Fibroblast of lung (primary cell): ENCODE results near the gene ATG5. TPM values are rescaled to one million over a fixed set of nuclear protein-coding genes. Genes with fewer than 3 reads are reported as not detected.

Source experiments
- DNase-seq, 2 donors: peaks; one replicate each; pipeline versions ENCODE4 v3.0.0 to v3.0.0-alpha.2; 2010; ENCODE audit warnings: low read depth in 2 of 2
- H2AFZ ChIP-seq: 2 replicates; pipeline ENCODE4 v1.5.1; 2012; ENCODE audit warnings: low read length, control low read depth, inconsistent platforms
- H3K27ac ChIP-seq: 2 replicates; pipeline ENCODE4 v1.5.1; 2011; ENCODE audit warnings: low read length, control low read depth; ENCODE audit not compliant: insufficient read depth
- H3K27me3 ChIP-seq: 2 replicates; pipeline ENCODE4 v1.5.1; 2011; ENCODE audit warnings: mild to moderate bottlenecking, low read length; ENCODE audit not compliant: control insufficient read depth, insufficient read depth
- H3K36me3 ChIP-seq: 2 replicates; pipeline ENCODE4 v1.5.1; 2011; ENCODE audit warnings: low read length; ENCODE audit not compliant: control insufficient read depth, insufficient read depth
- H3K4me1 ChIP-seq: 2 replicates; pipeline ENCODE4 v1.5.1; 2011; ENCODE audit warnings: low read length; ENCODE audit not compliant: control insufficient read depth, insufficient read depth; ENCODE audit errors: extremely low read depth
- H3K4me2 ChIP-seq: 2 replicates; pipeline ENCODE4 v1.5.1; 2011; ENCODE audit warnings: low read length, control low read depth; ENCODE audit not compliant: insufficient read depth; ENCODE audit errors: extremely low read depth
- H3K4me3 ChIP-seq, 4 experiments: fragments of 200-600 bp in 1 of 4; sonication (generic) in 1 of 4; replicated peaks in 1 of 4; 2 replicates each; pipeline ENCODE4 v1.5.1; 2011 to 2016; ENCODE audit warnings: low read length in 4 of 4, low read depth in 3 of 4, mild to moderate bottlenecking in 3 of 4, control low read depth in 2 of 4, inconsistent platforms in 1 of 4, mixed read lengths in 1 of 4; ENCODE audit not compliant: insufficient read depth in 1 of 4; ENCODE audit errors: control extremely low read depth in 1 of 4
- H3K79me2 ChIP-seq: 2 replicates; pipeline ENCODE4 v1.5.1; 2012; ENCODE audit warnings: mild to moderate bottlenecking, low read length, inconsistent platforms; ENCODE audit not compliant: control insufficient read depth, insufficient read depth
- H3K9ac ChIP-seq: 2 replicates; pipeline ENCODE4 v1.5.1; 2011; ENCODE audit warnings: mild to moderate bottlenecking, low read length, control low read depth; ENCODE audit not compliant: insufficient read depth
- H3K9me3 ChIP-seq: 2 replicates; pipeline ENCODE4 v1.5.1; 2012; ENCODE audit warnings: low read depth, low read length; ENCODE audit not compliant: control insufficient read depth, insufficient read depth
- H4K20me1 ChIP-seq: 2 replicates; pipeline ENCODE4 v1.5.1; 2011; ENCODE audit warnings: low read length; ENCODE audit not compliant: control insufficient read depth, insufficient read depth; ENCODE audit errors: extremely low read depth
- CTCF ChIP-seq, 2 donors: IDR thresholded peaks in 1 of 2; conservative IDR thresholded peaks in 1 of 2; 1 replicate in 1 of 2; 2 replicates in 1 of 2; pipeline ENCODE4 v1.5.1; 2011 to 2012; ENCODE audit warnings: low read length in 2 of 2, control low read depth in 1 of 2, inconsistent platforms in 1 of 2, low read depth in 1 of 2, mild to moderate bottlenecking in 1 of 2
- EZH2 ChIP-seq: IDR thresholded peaks from 2 replicates; pipeline ENCODE4 v1.5.1; 2012; ENCODE audit warnings: low read length, control low read depth, mild to moderate bottlenecking; ENCODE audit errors: missing control alignments
- polyA minus RNA-seq: library from RNA; depleted of rRNA, polyadenylated mRNA; stranded (reverse); fragments of >200 nt; gene quantifications from 2 replicates; pipeline ENCODE4 v1.2.3, GENCODE V29; 2011; ENCODE audit warnings: low replicate concordance
- polyA plus RNA-seq, 2 donors: library from polyadenylated mRNA; depleted of rRNA in 1 of 2; stranded (reverse) in 1 of 2; unstranded in 1 of 2; fragments of >200 nt; gene quantifications; 2 replicates each; pipeline ENCODE4 v1.2.1, GENCODE V29; 2011 to 2012; ENCODE audit warnings: missing spikeins in 1 of 2
- total RNA-seq: library from RNA; depleted of rRNA; stranded (reverse); fragments of >200 nt; gene quantifications from 2 replicates; pipeline ENCODE4 v1.2.1, GENCODE V29; 2014

The ATG5 gene
- total RNA-seq = 63.4 and 64.7 TPM in 2 replicates
- polyA plus RNA-seq = 33.3 and 38.6 TPM in 2 replicates
- 22.9 and 23.3 TPM in 2 replicates for polyA plus RNA-seq (2012)
- 2.3 and 8.2 TPM in 2 replicates for polyA minus RNA-seq

DNA sequence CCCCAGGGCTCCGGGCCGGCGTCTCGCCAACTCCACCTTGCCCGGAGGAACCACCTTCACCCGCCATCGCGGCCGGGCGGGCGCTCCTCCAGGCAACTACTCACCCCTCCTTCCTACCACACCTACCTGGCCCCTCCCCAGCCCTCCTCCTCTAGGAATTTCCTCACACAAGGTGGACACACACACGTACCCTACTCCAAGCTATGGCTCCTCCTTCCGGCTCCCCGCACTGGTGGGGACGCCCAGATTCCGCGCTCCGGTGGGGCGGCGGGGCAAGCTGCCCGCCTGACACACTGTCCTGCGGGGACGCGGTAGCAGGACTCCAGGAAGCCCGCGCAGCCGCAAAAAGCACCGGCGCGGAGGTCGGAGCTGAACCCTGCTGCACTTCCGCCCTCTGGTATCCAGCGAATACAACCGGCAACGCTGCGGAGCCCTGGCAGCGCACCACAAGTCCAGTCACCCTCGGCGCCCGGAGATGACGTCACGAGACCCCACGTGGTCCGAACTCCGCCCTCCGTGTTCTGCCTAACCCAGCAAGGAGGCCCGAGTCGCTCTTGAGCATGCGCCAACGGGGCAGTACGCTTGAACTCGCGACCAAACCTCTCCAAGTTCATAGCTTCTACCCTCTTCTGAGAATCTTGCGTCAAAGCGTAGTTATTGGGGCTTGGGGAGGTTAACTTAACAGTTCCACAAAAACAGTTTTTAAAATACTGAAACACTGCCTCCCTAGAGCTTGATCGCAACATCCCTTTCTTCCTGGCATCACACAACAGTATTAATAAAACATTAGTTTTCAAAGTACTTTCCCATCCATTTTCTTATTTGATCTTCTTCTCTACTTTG, at the start of gene ATG5:
Gene ATG5 (minus strand): TSS at position 425 of the 843 bp plus-strand sequence. CDS start 9,552 bp downstream, outside the sequence.
- H3K4me3 ChIP-seq = peak within 1 kb of the TSS; percentile 72 to 92 (median 78)
- peaks cover 44% of the 10 kb centered on the region for H3K79me2 ChIP-seq
- peaks cover 2% of the 10 kb centered on the region for H4K20me1 ChIP-seq
- H2AFZ ChIP-seq = peak within 1 kb of the TSS; percentile 96
- H3K4me2 ChIP-seq = peak within 1 kb of the TSS; percentile 93
- peak; percentile 98 to 99 for DNase-seq
- no peak for TF ChIP-seq CTCF (conservative IDR thresholded peaks at IDR 0.05 in 1 of 2, IDR thresholded peaks at IDR 0.05 in 1 of 2; ENCODE audit: low read depth in 1 of 2, low read length in 2 of 2)
- TF ChIP-seq EZH2 = no peak
- H3K4me1 ChIP-seq = peaks cover 3% of the 10 kb centered on the region
- no peaks in the 10 kb centered on the region for H3K9me3 ChIP-seq
- peaks cover 9% of the 10 kb centered on the region for H3K27me3 ChIP-seq
- H3K27ac ChIP-seq = peak within 1 kb of the TSS; percentile 79
- no peaks in the 10 kb centered on the region for H3K36me3 ChIP-seq
- H3K9ac ChIP-seq = peak within 1 kb of the TSS; percentile 74

DNA sequence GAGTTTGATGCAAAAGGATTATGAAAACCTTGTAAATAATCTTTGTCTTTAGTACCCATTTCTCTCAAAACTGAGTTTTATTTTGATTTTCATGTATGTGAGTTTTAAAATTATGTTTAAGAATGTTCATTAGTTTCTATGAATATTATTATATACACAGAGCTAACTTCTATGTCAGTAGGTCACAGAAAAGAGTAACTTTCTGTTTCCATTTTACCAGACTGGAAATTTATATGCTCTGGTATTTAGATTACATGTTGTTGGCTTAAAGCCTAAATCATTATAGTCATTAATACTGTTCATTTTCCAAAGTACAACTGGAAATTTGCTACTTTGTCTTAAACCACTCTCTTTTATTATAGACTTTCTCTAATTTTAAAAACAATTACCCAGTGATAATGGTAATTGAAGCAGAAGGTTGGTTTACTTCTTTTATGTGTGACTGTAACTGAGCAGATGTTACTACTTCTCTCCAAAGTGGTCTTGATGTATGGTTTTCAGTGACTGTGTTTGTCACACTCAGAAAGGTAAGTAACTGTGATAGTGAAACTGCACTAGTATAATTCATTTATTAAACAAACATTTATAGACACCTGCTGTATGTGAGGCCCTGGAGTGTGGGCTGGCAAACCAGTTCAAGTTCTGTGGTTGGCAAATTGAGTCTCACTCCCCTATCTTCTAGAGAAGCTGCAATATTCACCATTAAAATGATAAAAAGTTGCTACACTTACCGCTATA, 48.1 kb upstream of the ATG5 start:
- no peaks in the 10 kb centered on the region for H4K20me1 ChIP-seq
- H3K4me1 ChIP-seq = no peaks in the 10 kb centered on the region
- H3K4me2 ChIP-seq = no peak overlapping the region
- no peaks in the 10 kb centered on the region for H3K9me3 ChIP-seq
- TF ChIP-seq CTCF (conservative IDR thresholded peaks at IDR 0.05 in 1 of 2, IDR thresholded peaks at IDR 0.05 in 1 of 2; ENCODE audit: low read depth in 1 of 2, low read length in 2 of 2) = no peak
- no peak for TF ChIP-seq EZH2
- no peak overlapping the region for H2AFZ ChIP-seq
- H3K36me3 ChIP-seq = no peaks in the 10 kb centered on the region
- no peak overlapping the region for H3K4me3 ChIP-seq
- no peak for DNase-seq
- no peak overlapping the region for H3K27ac ChIP-seq
- H3K79me2 ChIP-seq = no peaks in the 10 kb centered on the region
- H3K9ac ChIP-seq = no peak overlapping the region
- no peaks in the 10 kb centered on the region for H3K27me3 ChIP-seq

- Histone ChIP-seq H3K9ac (no peak overlapping the region), H3K4me2 (no peak overlapping the region), H3K79me2 (no peaks in the 10 kb centered on the region), H3K4me1 (no peaks in the 10 kb centered on the region), H3K4me3 (no peak overlapping the region), H3K27me3 (no peaks in the 10 kb centered on the region), H3K27ac (no peak overlapping the region), H4K20me1 (no peaks in the 10 kb centered on the region), H3K9me3 (no peaks in the 10 kb centered on the region), H3K36me3 (no peaks in the 10 kb centered on the region), H2AFZ (no peak overlapping the region)
- no peak for DNase-seq
- TF ChIP-seq EZH2 (no peak), CTCF (conservative IDR thresholded peaks at IDR 0.05 in 1 of 2, IDR thresholded peaks at IDR 0.05 in 1 of 2; ENCODE audit: low read depth in 1 of 2, low read length in 2 of 2) (no peak)
Observed at GRCh38 chr6:106372838-106373501, 47.4 kb upstream of the ATG5 start.
